T-cell (primary cell): ENCODE measurements around the gene OR13J1. TPM values are rescaled to one million over a fixed set of nuclear protein-coding genes. Genes with fewer than 3 reads are reported as not detected.

Experiments used
- ATAC-seq, 4 experiments: fragments of 200-7000 bp in 3 of 4; fragments of 150-1000 bp in 1 of 4; cut with Tn5 transposase; replicated peaks in 1 of 4; 1 replicate in 3 of 4; 2 replicates in 1 of 4; pipeline ENCODE4 v1.10.0; 2021; ENCODE audit warnings: moderate library complexity in 3 of 4, mild to moderate bottlenecking in 2 of 4, moderate number of reproducible peaks in 1 of 4
- CTCF ChIA-PET, 2 donors: fragments of 300-600 bp; sonication (Branson Sonifier 250); formaldehyde crosslinking; loops; one replicate each; lab custom pipeline; 2022; ENCODE audit warnings: antibody characterized with exemption in 2 of 2; lab: Charles Lee
- POLR2A ChIA-PET, 2 donors: fragments of 300-600 bp; sonication (Branson Sonifier 250); formaldehyde crosslinking; loops; one replicate each; lab custom pipeline; 2022; ENCODE audit warnings: antibody characterized with exemption in 2 of 2; lab: Charles Lee
- DNase-seq, 35 experiments: peaks; one replicate each; pipeline versions ENCODE4 v3.0.0 to v3.0.0-alpha.2; 2013 to 2023
- H3K27ac ChIP-seq: one replicate; pipeline ENCODE4 v1.5.1; 2013; ENCODE audit warnings: low read length
- H3K27me3 ChIP-seq, 2 experiments: replicated peaks in 1 of 2; 1 replicate in 1 of 2; 2 replicates in 1 of 2; pipeline versions ENCODE4 v1.6.1 to v1.7.0; 2013; ENCODE audit warnings: low read length in 1 of 2, mixed read lengths in 1 of 2; ENCODE audit not compliant: control insufficient read depth in 2 of 2, insufficient read depth in 2 of 2; ENCODE audit errors: extremely low read depth in 1 of 2
- H3K36me3 ChIP-seq, 2 donors: 1 replicate in 1 of 2; 2 replicates in 1 of 2; pipeline versions ENCODE4 v1.6.1 to v1.7.0; 2013; ENCODE audit warnings: low read length in 1 of 2; ENCODE audit not compliant: control insufficient read depth in 2 of 2, insufficient read depth in 1 of 2; ENCODE audit errors: extremely low read depth in 1 of 2
- H3K4me1 ChIP-seq, 2 experiments: 1 replicate in 1 of 2; 2 replicates in 1 of 2; pipeline versions ENCODE4 v1.6.1 to v1.7.0; 2013; ENCODE audit warnings: low read length in 2 of 2, mixed read lengths in 1 of 2; ENCODE audit not compliant: insufficient read depth in 2 of 2, control insufficient read depth in 1 of 2; ENCODE audit errors: extremely low read depth in 1 of 2
- H3K4me3 ChIP-seq, 2 donors: 1 replicate in 1 of 2; 2 replicates in 1 of 2; pipeline versions ENCODE4 v1.5.1 to v1.7.0; 2013; ENCODE audit warnings: mild to moderate bottlenecking in 2 of 2, low read length in 1 of 2, moderate library complexity in 1 of 2; ENCODE audit not compliant: control insufficient read depth in 1 of 2; ENCODE audit errors: extremely low read depth in 1 of 2
- H3K9me3 ChIP-seq: 2 replicates; pipeline ENCODE4 v1.7.0; 2013
- H3K27ac Mint-ChIP-seq, 2 donors: one replicate each; pipeline ENCODE4 v1.8.0; 2020 to 2021; ENCODE audit warnings: mild to moderate bottlenecking in 2 of 2, mixed read lengths in 2 of 2
- H3K27me3 Mint-ChIP-seq, 2 donors: one replicate each; pipeline ENCODE4 v1.8.0; 2021 to 2022; ENCODE audit warnings: mixed read lengths in 2 of 2
- H3K36me3 Mint-ChIP-seq: one replicate; pipeline ENCODE4 v1.8.0; 2021; ENCODE audit warnings: mixed read lengths
- H3K4me1 Mint-ChIP-seq, 3 donors: one replicate each; pipeline ENCODE4 v1.8.0; 2020 to 2022; ENCODE audit warnings: mixed read lengths in 3 of 3, mild to moderate bottlenecking in 1 of 3
- H3K4me3 Mint-ChIP-seq, 3 donors: one replicate each; pipeline ENCODE4 v1.8.0; 2020 to 2022; ENCODE audit warnings: mild to moderate bottlenecking in 3 of 3, mixed read lengths in 3 of 3, moderate library complexity in 3 of 3
- H3K9me3 Mint-ChIP-seq, 3 donors: one replicate each; pipeline ENCODE4 v1.8.0; 2020 to 2022; ENCODE audit warnings: mixed read lengths in 3 of 3
- WGBS: methylation state at CpG from one replicate; pipeline ENCODE4 v1.1.5; 2013; ENCODE audit warnings: missing lambda C conversion rate; ENCODE audit not compliant: insufficient coverage; 5-methylcytosine and 5-hydroxymethylcytosine counted together
- total RNA-seq, 35 experiments: library from RNA in 6 of 35; stranded (reverse) in 6 of 35; fragments of 120-200 nt in 1 of 35; gene quantifications; one replicate each; pipeline versions ENCODE4 v1.2.1 to v1.2.4 and lab custom pipeline; 2013 to 2026

OR13J1 gene
- total RNA-seq, 5 donors from 2014 or later (not counting 1 experiment from before 2014, with no cell fraction given) = not detected

DNA sequence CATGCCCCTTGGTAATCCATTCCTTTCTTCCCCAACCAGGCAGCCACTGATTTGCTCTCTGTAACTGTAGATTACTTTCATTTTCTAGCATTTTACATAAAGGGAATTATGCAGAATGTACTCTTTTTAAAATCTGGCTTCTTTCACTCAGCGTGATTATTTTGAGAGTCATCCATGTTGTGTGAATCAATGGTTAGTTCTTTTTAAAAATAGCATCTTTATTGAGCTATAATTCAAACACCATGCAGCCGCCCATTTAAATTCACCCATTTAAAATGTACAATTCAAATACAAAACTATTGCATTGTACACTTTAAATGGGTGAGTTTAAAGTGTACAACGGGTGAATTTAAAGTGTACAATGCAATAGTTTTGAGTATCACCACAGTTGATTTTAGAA lies 2.3 kb upstream of the OR13J1 start:
- Histone ChIP-seq H3K9me3 (peaks cover 6% of the 10 kb centered on the region), H3K27ac (no peak overlapping the region), H3K36me3 (no peaks in the 10 kb centered on the region), H3K4me3 (no peak overlapping the region), H3K27me3 (peaks cover 0 to 3% of the 10 kb centered on the region in 2 experiments), H3K4me1 (no peaks in the 10 kb centered on the region)
- Mint-ChIP-seq H3K4me3 (no peak overlapping the region), H3K27me3 (peaks cover 0 to 3% of the 10 kb centered on the region in 2 donors), H3K36me3 (peaks cover 3% of the 10 kb centered on the region), H3K4me1 (no peaks in the 10 kb centered on the region), H3K9me3 (peaks cover 4 to 10% (median 4%) of the 10 kb centered on the region in 3 donors), H3K27ac (no peak overlapping the region)
- CTCF ChIA-PET = interaction anchor here in 1 of 2 donors (1.3 kb wide), 1 partner anchor 10 kb away, joined by 5 read pairs; no protein-coding TSS in a partner anchor
- DNase-seq = no peak
- POLR2A ChIA-PET = no interaction called here
- WGBS = no CpG with 5 or more reads among the region's 3 CpGs
- ATAC-seq = no peak

GRCh38 chr9:35871545-35871944 lies 1.3 kb upstream of the OR13J1 start:
- DNase-seq = no peak
- ATAC-seq = no peak
- ChIA-PET CTCF (interaction anchor here in 1 of 2 donors (1.3 kb wide), 1 partner anchor 11 kb away, joined by 5 read pairs; no protein-coding TSS in a partner anchor), POLR2A (no interaction called here)
- Mint-ChIP-seq H3K36me3 (no peaks in the 10 kb centered on the region), H3K4me1 (no peaks in the 10 kb centered on the region), H3K27ac (no peak overlapping the region), H3K9me3 (peaks cover 0 to 1% (median under 1%) of the 10 kb centered on the region in 3 donors), H3K27me3 (no peaks in the 10 kb centered on the region), H3K4me3 (no peak overlapping the region)
- H3K4me1 ChIP-seq = no peaks in the 10 kb centered on the region
- peaks cover 2% of the 10 kb centered on the region for H3K9me3 ChIP-seq
- H3K27me3 ChIP-seq = peaks cover 0 to 3% of the 10 kb centered on the region in 2 experiments
- no peak overlapping the region for H3K27ac ChIP-seq
- no peaks in the 10 kb centered on the region for H3K36me3 ChIP-seq
- WGBS = 60% methylated on average over 1 of the region's 3 CpGs
- no peak overlapping the region for H3K4me3 ChIP-seq

GRCh38 chr9:35869621-35870216 lies 482 bp downstream of the OR13J1 start:
- H3K4me3 Mint-ChIP-seq = no peak overlapping the region
- Histone ChIP-seq H3K27me3 (peaks cover 0 to 6% of the 10 kb centered on the region in 2 experiments), H3K4me1 (no peaks in the 10 kb centered on the region), H3K27ac (no peak overlapping the region), H3K36me3 (no peaks in the 10 kb centered on the region), H3K4me3 (no peak overlapping the region), H3K9me3 (no peaks in the 10 kb centered on the region)
- H3K27ac Mint-ChIP-seq = no peak overlapping the region
- no peak for DNase-seq
- no peaks in the 10 kb centered on the region for H3K36me3 Mint-ChIP-seq
- no peak for ATAC-seq
- no peaks in the 10 kb centered on the region for H3K9me3 Mint-ChIP-seq
- CTCF ChIA-PET = no interaction called here
- POLR2A ChIA-PET = no interaction called here
- H3K4me1 Mint-ChIP-seq = no peaks in the 10 kb centered on the region
- H3K27me3 Mint-ChIP-seq = peaks cover 4% of the 10 kb centered on the region in 2 donors
- WGBS = 86% methylated on average over 19 of the region's 19 CpGs

- no peaks in the 10 kb centered on the region for H3K9me3 Mint-ChIP-seq
- Histone ChIP-seq H3K36me3 (no peaks in the 10 kb centered on the region), H3K27ac (no peak overlapping the region), H3K9me3 (no peaks in the 10 kb centered on the region), H3K27me3 (peaks cover 0 to 7% of the 10 kb centered on the region in 2 experiments), H3K4me1 (no peaks in the 10 kb centered on the region), H3K4me3 (no peak overlapping the region)
- no peak overlapping the region for H3K4me3 Mint-ChIP-seq
- ATAC-seq (no peak), DNase-seq (no peak)
- H3K4me1 Mint-ChIP-seq = no peaks in the 10 kb centered on the region
- CTCF ChIA-PET = no interaction called here
- no peak overlapping the region for H3K27ac Mint-ChIP-seq
- POLR2A ChIA-PET = no interaction called here
- 100% methylated on average over 1 of the region's 2 CpGs for WGBS
- peaks cover 9 to 10% of the 10 kb centered on the region in 2 donors for H3K27me3 Mint-ChIP-seq
- no peaks in the 10 kb centered on the region for H3K36me3 Mint-ChIP-seq
Observed at GRCh38 chr9:35868933-35869332, 1.3 kb downstream of the OR13J1 start.

- no peak for DNase-seq
- Histone ChIP-seq H3K9me3 (no peaks in the 10 kb centered on the region), H3K36me3 (no peaks in the 10 kb centered on the region), H3K4me1 (no peaks in the 10 kb centered on the region), H3K27ac (no peak overlapping the region), H3K4me3 (no peak overlapping the region), H3K27me3 (peaks cover 0 to 16% of the 10 kb centered on the region in 2 experiments)
- Mint-ChIP-seq H3K27me3 (peaks cover 17% of the 10 kb centered on the region in 2 donors), H3K36me3 (no peaks in the 10 kb centered on the region), H3K4me1 (no peaks in the 10 kb centered on the region), H3K27ac (no peak overlapping the region), H3K9me3 (no peaks in the 10 kb centered on the region), H3K4me3 (no peak overlapping the region)
- no peak for ATAC-seq
- whole genome bisulfite sequencing = 78% methylated on average over 4 of the region's 4 CpGs
- ChIA-PET CTCF (no interaction called here), POLR2A (no interaction called here)
Observed at GRCh38 chr9:35867538-35867937, 2.7 kb downstream of the OR13J1 start.

DNA sequence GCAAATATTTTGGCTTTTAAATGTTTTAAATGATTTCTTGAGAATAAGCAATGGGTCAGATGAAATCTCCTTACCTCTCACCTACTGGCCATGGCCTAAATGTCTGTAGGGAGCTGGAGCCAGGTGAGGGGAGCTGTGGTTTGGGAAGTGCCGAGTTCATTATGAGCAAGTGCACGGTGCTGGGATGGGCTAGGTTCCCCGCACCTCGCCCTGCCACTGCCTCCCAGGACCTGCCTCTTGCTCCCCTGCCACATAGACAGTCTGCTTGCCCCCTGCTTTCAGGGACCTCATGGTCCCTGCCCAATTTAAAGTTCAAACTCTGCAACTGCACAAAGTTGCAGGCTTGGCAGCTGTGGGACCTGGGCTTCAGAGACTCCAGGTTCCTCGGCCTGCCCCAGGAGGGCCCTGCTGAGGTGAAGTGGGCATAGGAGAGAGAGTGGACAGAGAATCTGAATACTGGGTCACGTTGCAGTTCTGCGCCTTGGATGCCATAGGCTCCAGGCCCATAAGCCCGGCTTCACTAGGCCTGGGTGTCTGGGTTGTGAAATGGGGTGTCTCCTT lies 5.4 kb downstream of the OR13J1 start:
- peaks cover 0 to 26% of the 10 kb centered on the region in 2 experiments for H3K27me3 ChIP-seq
- 93% methylated on average over 3 of the region's 8 CpGs for WGBS
- ATAC-seq (no peak), DNase-seq (no peak)
- CTCF ChIA-PET = interaction anchor here in 1 of 2 donors (0.5 kb wide), 1 partner anchor 10 kb away, joined by 3 read pairs; no protein-coding TSS in a partner anchor
- Mint-ChIP-seq H3K9me3 (no peaks in the 10 kb centered on the region), H3K27ac (no peak overlapping the region), H3K27me3 (peaks cover 27 to 33% of the 10 kb centered on the region in 2 donors), H3K4me1 (no peaks in the 10 kb centered on the region), H3K36me3 (no peaks in the 10 kb centered on the region), H3K4me3 (no peak overlapping the region)
- H3K9me3 ChIP-seq = no peaks in the 10 kb centered on the region
- H3K36me3 ChIP-seq = no peaks in the 10 kb centered on the region
- POLR2A ChIA-PET = no interaction called here
- no peaks in the 10 kb centered on the region for H3K4me1 ChIP-seq
- H3K27ac ChIP-seq = no peak overlapping the region
- no peak overlapping the region for H3K4me3 ChIP-seq
